Measurements from ENCODE around the gene PKDREJ. TPM values are rescaled to one million over a fixed set of nuclear protein-coding genes. Genes with fewer than 3 reads are reported as not detected.

The PKDREJ gene
- polyA plus RNA-seq, 1 donor from 2014 or later = not detected

DNA sequence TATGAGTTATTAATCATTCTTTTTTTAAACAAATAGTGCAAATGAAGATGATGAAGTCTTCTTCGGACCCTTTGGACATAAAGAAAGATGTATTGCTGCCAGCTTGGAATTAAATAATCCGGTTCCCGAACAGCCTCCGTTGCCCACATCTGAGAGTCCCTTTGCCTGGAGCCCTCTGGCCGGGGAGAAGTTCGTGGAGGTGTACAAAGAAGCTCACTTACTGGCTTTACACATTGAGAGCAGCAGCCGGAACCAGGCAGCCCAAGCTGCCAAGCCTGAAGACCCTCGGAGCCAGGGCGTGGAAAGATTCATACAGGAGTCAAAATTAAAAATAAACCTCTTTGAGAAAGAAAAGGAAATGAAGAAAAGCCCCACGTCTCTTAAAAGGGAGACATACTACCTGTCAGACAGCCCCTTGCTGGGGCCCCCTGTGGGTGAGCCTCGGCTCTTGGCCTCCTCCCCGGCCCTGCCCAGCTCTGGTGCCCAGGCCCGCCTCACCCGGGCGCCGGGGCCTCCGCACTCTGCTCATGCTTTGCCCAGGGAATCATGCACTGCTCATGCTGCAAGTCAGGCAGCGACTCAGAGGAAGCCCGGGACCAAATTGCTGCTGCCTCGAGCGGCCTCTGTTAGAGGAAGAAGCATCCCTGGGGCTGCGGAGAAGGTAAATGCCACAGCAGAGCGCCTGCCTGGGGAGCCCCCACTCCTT, 45.3 kb upstream of the PKDREJ start:
- Histone ChIP-seq H3K4me2 (ENCODE audit: low read length) (no peak overlapping the region), H3K9ac (ENCODE audit: low read length) (no peak overlapping the region), H3F3A (ENCODE audit: insufficient read depth, low read length, poor library complexity, severe bottlenecking) (no peaks in the 10 kb centered on the region), H3K79me2 (replicated peaks; ENCODE audit: insufficient read depth, low read length) (peaks cover 5% of the 10 kb centered on the region), H3K27ac (ENCODE audit: low read length) (no peak overlapping the region), H3K36me3 (ENCODE audit: insufficient read depth, low read length) (no peaks in the 10 kb centered on the region), H3K4me3 (ENCODE audit: low read length) (no peak overlapping the region), H3K9me2 (ENCODE audit: insufficient read depth, low read length) (no peaks in the 10 kb centered on the region), H3K9me3 (ENCODE audit: low read length) (no peaks in the 10 kb centered on the region), H4K20me1 (ENCODE audit: insufficient read depth) (no peaks in the 10 kb centered on the region), H3K27me3 (ENCODE audit: insufficient read depth, low read depth, low read length) (no peaks in the 10 kb centered on the region), H2AFZ (ENCODE audit: low read depth, low read length) (no peak overlapping the region)
- TF ChIP-seq, protein P1, sequence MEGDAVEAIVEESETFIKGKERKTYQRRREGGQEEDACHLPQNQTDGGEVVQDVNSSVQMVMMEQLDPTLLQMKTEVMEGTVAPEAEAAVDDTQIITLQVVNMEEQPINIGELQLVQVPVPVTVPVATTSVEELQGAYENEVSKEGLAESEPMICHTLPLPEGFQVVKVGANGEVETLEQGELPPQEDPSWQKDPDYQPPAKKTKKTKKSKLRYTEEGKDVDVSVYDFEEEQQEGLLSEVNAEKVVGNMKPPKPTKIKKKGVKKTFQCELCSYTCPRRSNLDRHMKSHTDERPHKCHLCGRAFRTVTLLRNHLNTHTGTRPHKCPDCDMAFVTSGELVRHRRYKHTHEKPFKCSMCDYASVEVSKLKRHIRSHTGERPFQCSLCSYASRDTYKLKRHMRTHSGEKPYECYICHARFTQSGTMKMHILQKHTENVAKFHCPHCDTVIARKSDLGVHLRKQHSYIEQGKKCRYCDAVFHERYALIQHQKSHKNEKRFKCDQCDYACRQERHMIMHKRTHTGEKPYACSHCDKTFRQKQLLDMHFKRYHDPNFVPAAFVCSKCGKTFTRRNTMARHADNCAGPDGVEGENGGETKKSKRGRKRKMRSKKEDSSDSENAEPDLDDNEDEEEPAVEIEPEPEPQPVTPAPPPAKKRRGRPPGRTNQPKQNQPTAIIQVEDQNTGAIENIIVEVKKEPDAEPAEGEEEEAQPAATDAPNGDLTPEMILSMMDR (IDR thresholded peaks at IDR 0.05; ENCODE audit: poor library complexity, severe bottlenecking) = no peak
- no peak for TF ChIP-seq TAF1 (IDR thresholded peaks at IDR 0.05; ENCODE audit: low read depth)
- TF ChIP-seq SMC3 (conservative IDR thresholded peaks at IDR 0.05; ENCODE audit: poor library complexity) = no peak
- TF ChIP-seq, protein P2, sequence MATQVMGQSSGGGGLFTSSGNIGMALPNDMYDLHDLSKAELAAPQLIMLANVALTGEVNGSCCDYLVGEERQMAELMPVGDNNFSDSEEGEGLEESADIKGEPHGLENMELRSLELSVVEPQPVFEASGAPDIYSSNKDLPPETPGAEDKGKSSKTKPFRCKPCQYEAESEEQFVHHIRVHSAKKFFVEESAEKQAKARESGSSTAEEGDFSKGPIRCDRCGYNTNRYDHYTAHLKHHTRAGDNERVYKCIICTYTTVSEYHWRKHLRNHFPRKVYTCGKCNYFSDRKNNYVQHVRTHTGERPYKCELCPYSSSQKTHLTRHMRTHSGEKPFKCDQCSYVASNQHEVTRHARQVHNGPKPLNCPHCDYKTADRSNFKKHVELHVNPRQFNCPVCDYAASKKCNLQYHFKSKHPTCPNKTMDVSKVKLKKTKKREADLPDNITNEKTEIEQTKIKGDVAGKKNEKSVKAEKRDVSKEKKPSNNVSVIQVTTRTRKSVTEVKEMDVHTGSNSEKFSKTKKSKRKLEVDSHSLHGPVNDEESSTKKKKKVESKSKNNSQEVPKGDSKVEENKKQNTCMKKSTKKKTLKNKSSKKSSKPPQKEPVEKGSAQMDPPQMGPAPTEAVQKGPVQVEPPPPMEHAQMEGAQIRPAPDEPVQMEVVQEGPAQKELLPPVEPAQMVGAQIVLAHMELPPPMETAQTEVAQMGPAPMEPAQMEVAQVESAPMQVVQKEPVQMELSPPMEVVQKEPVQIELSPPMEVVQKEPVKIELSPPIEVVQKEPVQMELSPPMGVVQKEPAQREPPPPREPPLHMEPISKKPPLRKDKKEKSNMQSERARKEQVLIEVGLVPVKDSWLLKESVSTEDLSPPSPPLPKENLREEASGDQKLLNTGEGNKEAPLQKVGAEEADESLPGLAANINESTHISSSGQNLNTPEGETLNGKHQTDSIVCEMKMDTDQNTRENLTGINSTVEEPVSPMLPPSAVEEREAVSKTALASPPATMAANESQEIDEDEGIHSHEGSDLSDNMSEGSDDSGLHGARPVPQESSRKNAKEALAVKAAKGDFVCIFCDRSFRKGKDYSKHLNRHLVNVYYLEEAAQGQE (IDR thresholded peaks at IDR 0.05; ENCODE audit: borderline replicate concordance) = no peak
- no peak for TF ChIP-seq POLR2AphosphoS5 (IDR thresholded peaks at IDR 0.05)
- TF ChIP-seq EP300 (conservative IDR thresholded peaks at IDR 0.05; ENCODE audit: poor library complexity, severe bottlenecking) = no peak
- TF ChIP-seq EZH2 (IDR thresholded peaks at IDR 0.05; ENCODE audit: borderline replicate concordance, insufficient read depth, low read length, poor library complexity, severe bottlenecking) = no peak
- TF ChIP-seq RAD21 (conservative IDR thresholded peaks at IDR 0.05) = no peak
- TF ChIP-seq MXI1 (conservative IDR thresholded peaks at IDR 0.05; ENCODE audit: poor library complexity, severe bottlenecking) = no peak

DNA sequence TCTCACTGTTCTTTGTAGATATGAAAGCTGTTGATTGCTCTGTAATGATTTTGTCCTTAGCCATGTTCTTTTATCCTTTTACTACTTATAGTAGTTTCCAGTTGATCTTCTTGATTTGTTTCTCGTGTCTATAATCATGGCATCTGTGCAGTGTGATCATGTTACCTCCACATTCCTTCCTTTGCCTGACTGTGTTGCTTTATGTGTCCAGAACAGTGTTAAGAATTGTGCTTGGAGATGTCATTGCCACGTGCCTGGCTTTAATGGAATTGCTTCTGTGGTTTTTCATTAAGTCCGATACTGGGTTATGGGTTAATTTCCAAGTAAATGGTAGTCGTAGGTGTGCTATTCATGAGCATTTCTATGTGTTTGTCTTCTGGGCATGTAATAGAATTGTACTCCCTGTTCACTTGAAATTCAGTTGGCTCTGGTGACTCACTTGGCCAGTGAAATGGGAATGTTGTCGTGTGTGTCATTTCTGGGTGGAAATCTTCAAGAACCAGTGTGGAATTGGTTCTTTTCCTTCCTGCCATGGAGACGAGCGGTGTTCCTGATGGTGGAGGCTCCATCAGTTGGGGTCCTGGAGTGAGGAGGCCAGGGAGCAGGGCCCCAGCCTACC, 40.3 kb upstream of the PKDREJ start:
- Histone ChIP-seq H4K20me1 (ENCODE audit: insufficient read depth) (no peaks in the 10 kb centered on the region), H3K36me3 (ENCODE audit: insufficient read depth, low read length) (no peaks in the 10 kb centered on the region), H3K4me2 (ENCODE audit: low read length) (no peak overlapping the region), H2AFZ (ENCODE audit: low read depth, low read length) (no peak overlapping the region), H3K9ac (ENCODE audit: low read length) (no peak overlapping the region), H3K9me2 (ENCODE audit: insufficient read depth, low read length) (no peaks in the 10 kb centered on the region), H3K27ac (ENCODE audit: low read length) (no peak overlapping the region), H3F3A (ENCODE audit: insufficient read depth, low read length, poor library complexity, severe bottlenecking) (no peaks in the 10 kb centered on the region), H3K4me3 (ENCODE audit: low read length) (no peak overlapping the region), H3K79me2 (replicated peaks; ENCODE audit: insufficient read depth, low read length) (peaks cover 5% of the 10 kb centered on the region), H3K27me3 (ENCODE audit: insufficient read depth, low read depth, low read length) (no peaks in the 10 kb centered on the region), H3K9me3 (ENCODE audit: low read length) (no peaks in the 10 kb centered on the region)
- TF ChIP-seq, protein P1 (IDR thresholded peaks at IDR 0.05; ENCODE audit: poor library complexity, severe bottlenecking) = no peak
- no peak for TF ChIP-seq POLR2AphosphoS5 (IDR thresholded peaks at IDR 0.05)
- no peak for TF ChIP-seq SMC3 (conservative IDR thresholded peaks at IDR 0.05; ENCODE audit: poor library complexity)
- no peak for TF ChIP-seq RAD21 (conservative IDR thresholded peaks at IDR 0.05)
- TF ChIP-seq EP300 (conservative IDR thresholded peaks at IDR 0.05; ENCODE audit: poor library complexity, severe bottlenecking) = no peak
- no peak for TF ChIP-seq MXI1 (conservative IDR thresholded peaks at IDR 0.05; ENCODE audit: poor library complexity, severe bottlenecking)
- TF ChIP-seq, protein P2 (IDR thresholded peaks at IDR 0.05; ENCODE audit: borderline replicate concordance) = no peak
- TF ChIP-seq TAF1 (IDR thresholded peaks at IDR 0.05; ENCODE audit: low read depth) = no peak
- no peak for TF ChIP-seq EZH2 (IDR thresholded peaks at IDR 0.05; ENCODE audit: borderline replicate concordance, insufficient read depth, low read length, poor library complexity, severe bottlenecking)
